ENCODE measurements around the gene DDN.

The DDN gene

GRCh38 chr12:48999371-49000131, at the start of gene DDN:
DDN (minus strand) TSS chr12:48999375; CDS start chr12:48999287, 88 bp downstream.
- no peak for DNase-seq

DNA sequence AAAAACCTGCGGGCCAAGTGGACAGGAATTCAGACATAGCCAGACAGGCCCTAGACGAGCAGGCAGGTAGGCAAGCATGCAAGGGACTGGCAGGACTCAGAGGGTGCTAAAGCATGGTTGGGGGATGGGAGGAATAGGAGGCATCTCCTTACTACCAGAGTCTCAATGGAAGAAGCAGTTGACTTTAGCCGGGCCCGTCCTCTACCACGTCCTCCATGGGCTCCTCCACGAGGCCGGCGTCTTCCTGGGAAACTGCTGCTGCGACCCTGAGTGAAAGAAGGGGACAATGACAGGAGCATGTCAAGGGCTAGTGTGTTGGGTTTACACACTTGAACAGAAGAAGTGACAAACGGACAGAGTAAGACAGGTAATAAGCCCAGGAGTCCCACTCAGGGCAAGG, 49.8 kb upstream of the DDN start:
- no peak for DNase-seq

GRCh38 chr12:49046129-49046895, 47.1 kb upstream of the DDN start:
- no peak for DNase-seq

DNA sequence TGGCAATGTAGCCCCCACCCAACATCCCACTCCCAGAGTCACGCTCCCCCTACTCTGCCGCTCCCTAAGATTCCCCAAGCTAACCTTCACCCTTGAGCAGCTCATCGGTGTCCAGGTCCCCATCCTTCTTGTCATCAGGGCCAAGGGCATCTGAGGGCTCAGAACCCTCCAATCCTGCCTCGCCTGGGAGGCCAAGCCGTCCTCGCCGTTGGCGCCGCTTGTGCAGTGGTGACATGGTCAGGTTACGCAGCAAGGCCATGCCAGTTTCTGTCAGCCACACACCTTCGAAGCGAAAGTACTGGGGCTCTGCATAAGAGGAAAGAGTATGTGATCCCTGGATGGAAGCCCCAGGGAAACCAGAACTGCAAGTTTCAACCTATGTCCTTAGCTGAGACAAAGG, 45.5 kb upstream of the DDN start:
- no peak for DNase-seq

DNA sequence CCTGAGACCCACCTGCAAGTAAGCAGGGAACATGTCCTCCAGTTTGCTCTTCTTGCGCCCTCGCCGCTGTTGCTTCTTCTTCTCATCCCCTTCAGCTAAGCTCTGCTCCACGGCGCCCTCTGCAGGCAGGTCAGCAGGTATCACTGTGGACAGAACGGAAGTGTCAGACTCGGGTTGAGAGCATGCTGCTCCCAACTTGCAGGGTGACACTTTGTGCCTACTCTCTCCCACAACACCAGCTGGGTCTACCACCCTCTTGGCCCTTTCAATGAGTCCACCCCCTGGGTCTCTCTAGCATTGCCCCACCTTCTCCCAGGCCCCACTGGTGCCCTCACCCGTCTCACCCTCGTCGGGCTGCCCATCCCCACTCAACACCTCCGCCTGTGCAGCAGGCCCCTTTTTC, 44.7 kb upstream of the DDN start:
- DNase-seq, result peak; percentile 12

GRCh38 chr12:49043241-49043640, 44.1 kb upstream of the DDN start:
- DNase-seq, result no peak

- no peak for DNase-seq
Observed at GRCh38 chr12:49041881-49042484, 42.8 kb upstream of the DDN start.

GRCh38 chr12:49041036-49041880, 42.1 kb upstream of the DDN start:
- DNase-seq, result no peak

GRCh38 chr12:49040364-49040855, 41.2 kb upstream of the DDN start:
- DNase-seq, result no peak

- no peak for DNase-seq
Observed at GRCh38 chr12:49039421-49040363, 40.5 kb upstream of the DDN start.

DNA sequence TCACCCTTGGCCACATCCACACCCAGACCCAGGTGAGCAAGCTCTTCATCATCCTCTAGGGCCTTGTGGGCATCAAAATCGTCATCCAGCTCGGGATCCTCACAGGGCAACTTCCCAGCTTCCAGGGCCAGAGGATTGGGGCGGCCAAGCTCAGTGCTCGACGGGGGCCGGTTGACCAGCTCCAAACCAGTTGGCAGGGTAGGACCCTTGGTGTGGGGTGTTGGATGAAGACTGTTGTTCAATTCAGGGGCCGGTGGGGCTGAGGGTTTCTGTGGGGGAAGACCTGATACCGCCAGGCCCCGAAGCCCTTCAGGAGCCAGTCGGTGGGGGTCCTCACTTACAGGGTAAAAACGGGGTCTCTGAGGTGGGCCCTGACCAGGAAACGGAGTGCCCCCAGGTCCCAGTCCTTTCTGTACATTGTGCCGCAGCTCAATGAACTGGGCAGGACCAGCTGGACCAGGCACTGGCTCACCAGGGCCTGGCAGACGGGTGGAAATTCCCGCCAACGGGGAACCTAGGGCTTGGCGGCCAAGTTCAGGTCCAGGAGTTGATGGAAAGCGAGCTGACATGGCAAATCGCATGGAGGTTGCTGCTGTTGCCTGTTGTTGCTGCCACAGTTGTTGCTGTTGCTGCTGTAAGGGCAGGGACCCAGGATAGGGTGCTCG, 39.2 kb upstream of the DDN start:
- no peak for DNase-seq

- DNase-seq, result no peak
Observed at GRCh38 chr12:49037947-49038237, 38.7 kb upstream of the DDN start.

GRCh38 chr12:49037111-49037946, 38.2 kb upstream of the DDN start:
- no peak for DNase-seq

DNA sequence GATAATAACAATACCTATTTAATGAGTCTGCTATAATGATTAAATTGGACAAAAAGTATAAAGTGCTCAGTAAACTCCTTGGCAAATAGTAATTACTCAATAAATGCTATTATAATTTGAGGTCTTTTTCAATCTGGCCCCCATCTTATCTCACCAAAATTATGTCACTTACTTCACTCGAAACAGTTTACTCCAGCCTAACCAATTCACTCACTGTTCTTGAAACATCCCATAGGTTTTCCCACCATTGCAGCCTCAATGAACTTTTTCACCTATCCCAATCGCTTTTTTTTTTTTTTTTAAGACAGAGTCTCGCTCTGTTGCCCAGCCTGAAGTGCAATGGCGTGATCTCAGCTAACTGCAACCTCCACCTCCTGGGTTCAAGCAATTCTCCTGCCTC, 36.9 kb upstream of the DDN start:
- DNase-seq, result no peak

GRCh38 chr12:49034286-49034622, 35.1 kb upstream of the DDN start:
- DNase-seq, result no peak

DNA sequence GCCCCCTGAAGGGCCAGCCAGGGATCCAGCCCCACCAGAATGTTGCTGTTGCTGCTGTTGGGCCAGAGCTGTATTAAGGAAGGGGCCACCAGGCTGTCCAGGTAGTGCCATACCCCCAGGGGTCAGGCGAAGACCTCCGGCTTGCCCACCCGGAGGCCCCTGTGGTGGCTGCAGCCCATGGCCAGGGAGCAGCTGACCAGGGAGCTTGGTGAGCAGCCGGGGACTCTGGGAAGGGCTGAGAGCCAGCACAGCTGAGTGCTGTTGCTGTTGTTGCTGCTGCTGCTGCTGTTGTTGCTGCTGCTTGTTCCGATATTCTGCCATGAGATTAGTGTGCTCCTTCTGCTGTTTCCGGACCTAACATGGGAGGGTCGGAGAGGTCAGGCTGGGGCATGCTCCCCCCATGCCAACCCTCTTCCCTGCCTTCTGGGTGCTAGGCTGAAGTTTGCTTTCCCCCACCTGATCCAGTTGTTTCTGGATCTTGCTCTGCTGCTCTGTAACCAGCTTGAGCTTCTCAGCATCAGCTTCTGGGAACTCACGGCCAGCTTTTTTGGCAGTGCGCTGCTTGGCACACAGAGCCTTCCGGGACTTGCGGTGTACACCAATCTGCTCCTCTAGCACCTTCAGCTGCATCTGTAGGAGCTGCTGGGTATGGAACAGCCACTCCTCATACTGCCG, 34.6 kb upstream of the DDN start:
- DNase-seq, result no peak

GRCh38 chr12:49032679-49033447, 33.7 kb upstream of the DDN start:
- no peak for DNase-seq

GRCh38 chr12:49032276-49032675, 33.1 kb upstream of the DDN start:
- no peak for DNase-seq

DNA sequence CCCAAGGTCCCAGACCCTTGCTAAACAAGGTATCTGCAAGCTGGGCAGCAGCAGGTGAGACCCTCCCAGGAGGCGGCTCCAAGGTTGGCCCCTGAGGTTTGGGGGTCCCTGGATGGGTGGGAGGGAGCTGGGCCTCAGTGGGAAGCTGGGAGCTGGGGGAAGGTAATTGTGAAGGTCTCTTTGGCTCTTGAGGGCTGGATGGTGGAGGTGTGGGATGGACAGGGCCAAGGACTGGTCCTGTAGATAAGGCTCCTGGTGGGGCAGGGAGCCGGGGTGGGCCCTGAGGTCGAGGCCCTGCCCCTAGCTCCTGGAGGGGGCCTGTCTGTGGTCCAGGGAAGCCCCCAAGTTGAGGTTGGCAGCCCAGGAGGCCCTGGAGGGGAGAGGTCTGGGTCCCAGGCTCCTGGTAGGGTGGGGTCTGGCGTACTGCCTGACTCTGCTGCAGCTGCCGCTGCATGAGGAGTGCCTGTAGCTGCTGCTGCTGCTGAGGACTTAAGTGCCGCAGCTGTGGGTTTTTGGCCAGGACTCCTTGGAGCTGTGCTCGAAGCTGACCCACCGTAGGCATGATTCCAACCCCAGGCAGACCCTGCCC, 32.5 kb upstream of the DDN start:
- DNase-seq, result no peak
